ENCODE measurements around the gene EEIG1.

The EEIG1 gene

DNA sequence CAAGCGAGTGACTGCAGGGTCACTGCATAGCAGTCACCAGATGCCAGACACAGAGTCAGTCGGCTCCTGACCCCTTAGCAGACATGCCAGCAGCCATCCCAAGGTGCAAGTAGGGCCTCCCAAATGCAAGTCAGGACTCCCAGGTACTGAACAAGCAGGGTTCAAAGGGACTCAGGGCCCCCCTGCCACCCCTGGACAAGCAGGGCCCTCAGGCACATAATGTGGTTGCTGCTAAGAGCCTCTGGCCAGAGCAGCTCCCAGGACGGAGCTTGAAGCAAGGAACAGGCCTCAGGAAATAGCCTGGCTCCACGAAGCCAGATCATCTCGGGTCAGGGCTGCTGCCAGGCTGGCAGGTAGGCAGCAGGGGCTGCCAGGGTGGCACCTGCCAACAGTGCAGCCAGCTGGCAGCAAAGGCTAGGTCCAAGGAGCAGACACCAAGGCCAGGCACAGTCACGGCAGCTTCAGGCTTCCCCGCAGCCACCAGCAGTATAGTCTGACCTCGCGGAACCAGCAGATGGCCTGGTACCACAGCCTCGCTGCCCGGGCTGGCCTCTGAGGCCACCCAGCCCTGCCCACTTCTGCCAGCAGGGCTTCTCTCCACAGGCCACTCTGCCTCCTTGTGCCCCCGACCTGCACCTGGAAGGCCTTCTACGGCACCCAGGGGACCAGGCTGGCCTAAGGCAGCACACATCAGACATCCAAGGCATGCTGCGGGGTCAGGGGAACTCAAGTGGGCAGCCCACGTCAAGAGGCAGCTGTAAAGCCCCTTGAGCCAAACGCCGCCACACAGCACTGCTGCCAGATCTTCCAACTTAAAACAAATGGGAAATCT is 7.4 kb downstream of the EEIG1 start:
- no peak for FAIRE-seq

DNA sequence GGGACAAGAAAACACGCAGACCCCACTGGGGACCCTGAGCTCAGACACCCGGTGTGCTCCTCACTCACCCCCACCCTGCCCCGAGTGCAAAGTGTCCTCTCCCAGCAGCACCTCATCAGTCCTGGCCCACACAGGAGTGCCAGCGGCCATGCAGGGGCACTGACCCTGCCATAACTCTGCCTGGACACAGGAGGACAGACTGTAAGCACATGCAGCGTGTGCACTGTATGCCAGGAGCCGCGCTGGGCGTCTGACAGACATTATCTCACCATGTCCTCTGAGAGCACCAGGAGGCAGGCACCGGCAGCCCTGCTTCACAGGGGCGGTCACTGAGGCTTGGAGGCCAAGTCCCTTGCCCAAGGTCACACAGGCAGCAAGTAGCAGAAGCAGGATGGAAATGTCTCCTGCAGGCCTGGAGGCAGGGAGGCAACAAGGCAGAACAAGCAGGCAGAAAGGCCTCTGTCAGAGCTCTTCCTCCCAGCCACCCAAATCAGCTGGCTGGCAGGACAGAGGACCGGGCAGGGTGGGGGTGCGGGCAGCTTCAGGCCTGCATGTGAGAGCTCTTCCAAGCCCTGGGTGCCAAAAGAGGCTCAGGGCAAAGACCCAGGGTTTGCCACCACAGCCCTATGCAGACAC is 8.4 kb downstream of the EEIG1 start:
- no peak for FAIRE-seq

DNA sequence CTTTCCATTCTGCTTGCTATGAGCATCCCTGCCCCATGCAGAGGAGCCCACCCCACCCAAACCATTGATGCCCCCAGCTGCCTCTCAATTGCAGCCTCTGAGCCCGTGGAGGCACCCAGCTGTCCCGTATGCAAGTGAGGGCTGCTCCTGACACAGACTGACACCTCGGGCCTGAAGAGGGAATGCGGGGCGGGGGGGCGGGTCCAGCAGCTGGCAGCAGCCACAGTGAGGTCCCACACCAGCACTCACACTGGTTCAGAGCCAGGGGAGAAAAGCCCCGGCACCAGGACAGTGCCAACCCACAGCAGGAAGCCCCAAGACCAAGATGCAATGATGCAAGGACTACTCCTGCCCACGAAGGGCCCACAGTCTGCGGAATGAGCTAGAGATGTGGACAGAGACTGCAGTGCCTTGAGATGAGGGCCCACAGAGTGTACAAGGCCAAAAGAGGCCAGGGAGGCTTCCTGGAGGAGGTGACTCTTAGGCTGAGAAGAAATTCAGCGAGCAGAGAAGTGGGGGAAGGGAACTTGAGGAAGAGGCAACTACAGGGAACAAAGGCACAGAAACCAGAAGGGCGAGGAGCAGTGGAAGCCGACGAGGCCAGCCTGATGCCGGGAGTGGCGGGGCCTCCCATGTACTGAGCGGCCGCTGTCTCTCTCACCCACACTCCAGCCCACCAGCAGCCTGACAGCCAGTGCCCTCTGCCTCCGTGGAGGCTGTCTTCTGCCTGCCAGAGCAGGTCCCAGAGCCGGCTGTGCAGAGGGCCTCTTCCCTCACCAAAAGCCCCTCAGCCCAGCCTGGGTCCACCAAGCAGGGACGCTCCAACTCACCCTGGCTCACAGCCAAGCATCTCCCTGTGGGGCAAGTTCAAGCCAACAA is 9.2 kb downstream of the EEIG1 start:
- FAIRE-seq = no peak

DNA sequence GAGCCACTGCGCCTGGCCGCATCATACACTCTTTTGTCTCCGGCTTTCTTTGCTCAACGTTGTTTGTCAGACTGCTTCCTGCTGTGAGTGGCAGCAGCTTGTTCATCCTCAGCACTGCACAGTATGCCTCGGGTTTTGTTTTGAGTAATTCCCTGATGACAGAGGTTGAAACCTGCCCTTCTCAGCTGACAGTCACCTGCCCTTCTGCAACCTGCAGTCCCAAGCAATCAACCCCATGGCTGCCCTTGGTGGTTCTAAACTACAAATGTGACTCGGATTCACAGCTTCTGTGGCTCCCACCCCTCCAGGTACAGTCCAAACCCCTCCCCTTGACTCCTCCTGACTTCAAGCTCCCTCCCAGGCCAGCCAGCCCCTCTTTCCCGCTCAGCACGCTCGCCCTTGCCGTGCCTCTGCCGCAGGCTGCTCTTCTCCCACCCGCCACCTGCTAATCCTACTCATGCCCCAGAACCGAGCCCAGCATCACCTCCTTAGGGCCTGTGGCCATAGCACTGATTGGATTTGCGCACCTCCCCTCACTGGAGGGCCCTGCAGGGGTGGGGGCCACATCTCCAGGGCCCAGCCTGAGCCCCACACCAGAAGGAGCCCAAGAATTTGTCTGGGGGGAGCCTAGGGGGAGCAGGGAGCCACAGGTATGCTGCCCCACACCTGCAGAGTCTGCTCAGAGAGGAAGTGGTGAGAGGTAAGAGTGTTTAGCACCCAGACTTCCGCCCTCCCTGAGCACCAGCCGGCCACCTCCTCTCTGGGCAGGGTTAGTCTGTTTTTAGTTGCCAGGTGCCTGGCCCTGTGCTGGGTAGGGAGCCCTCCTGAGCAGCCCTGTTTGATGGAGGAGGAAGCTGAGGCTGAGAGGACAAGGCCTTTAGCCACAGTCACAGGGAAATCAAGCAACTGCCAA is 10.1 kb downstream of the EEIG1 start:
- no peak for FAIRE-seq

DNA sequence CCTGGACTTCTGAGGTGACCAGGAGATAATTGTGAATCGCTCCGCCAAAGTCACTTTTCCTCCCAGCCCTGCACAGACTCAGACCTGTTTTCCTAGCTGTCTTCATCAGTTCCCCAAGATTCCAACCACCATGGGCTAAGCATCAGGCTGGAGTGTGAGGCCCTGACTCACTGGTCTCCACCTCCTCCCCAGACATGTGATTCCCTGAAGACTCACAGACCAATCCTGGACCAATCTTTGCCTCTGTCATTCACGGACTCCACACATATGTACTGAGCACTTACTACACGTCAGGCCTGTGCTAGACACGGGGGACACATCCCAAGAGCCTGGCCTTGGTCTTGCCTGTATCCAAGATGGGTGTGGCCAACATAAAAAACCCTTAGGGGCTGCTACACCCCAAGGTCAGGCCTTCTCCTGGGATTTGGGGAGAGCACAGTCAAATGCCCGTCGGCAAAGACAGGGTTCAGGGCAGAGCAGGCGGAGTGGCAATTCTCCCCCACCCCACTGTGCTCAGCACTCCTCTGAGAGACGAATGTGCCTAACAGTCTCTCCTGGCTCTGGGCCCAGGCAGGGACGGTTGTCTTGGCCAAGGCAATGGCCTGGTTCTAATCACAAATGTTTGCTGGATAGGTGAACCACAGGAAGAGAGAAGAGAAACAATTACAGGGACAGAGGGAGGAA is 11.9 kb downstream of the EEIG1 start:
- no peak for FAIRE-seq

DNA sequence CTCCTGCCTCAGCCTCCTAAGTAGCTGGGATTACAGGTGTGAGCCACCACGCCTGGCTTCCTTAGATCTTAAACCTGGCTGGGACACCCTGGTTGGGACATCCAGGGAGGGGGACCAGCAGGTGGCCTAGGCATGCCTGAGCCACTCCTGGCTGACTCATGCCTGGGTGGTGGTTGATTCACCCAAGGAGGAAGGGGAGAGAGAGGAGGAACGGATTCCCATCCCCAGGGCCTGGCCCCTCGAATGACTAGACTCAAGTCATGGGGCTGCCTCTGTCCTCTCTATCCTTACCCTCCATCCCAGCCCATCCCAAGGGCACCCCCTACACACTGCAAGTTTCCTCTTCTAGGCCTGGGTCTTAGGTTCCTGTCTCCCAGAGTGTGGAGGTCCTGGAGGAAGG is 12.7 kb downstream of the EEIG1 start:
- FAIRE-seq = no peak

DNA sequence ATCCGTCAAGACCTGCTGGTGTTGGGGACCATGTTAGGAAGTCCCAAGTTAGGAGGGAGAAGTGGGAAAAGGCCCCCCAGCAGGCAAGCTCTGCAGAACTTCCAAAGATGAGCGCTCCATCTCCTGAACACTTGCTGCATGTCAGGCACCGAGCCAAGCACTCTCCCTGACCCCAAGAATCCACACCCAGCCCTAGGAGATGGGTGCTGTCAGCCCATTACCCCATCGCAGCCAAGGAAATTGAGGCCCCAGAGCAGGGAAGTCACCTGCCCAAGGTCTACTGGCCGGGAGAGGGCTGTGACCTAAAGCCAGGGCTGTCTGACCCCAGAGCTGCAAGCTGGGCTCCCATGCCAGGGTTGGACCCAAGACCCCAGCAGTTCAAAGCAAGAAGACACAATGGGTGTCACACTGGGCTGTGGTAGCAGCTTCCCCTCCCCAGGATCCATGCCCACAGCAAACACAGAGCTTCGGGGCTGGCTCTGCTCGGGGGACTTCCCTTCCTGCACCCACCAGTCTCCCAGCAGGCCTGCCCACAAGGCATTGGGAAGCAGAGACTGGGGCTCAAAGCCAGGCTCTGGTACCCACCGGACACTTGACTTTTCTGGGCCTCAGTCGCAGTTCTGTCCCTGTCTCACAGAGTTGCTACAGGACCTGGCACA is 13.5 kb downstream of the EEIG1 start:
- FAIRE-seq = no peak

DNA sequence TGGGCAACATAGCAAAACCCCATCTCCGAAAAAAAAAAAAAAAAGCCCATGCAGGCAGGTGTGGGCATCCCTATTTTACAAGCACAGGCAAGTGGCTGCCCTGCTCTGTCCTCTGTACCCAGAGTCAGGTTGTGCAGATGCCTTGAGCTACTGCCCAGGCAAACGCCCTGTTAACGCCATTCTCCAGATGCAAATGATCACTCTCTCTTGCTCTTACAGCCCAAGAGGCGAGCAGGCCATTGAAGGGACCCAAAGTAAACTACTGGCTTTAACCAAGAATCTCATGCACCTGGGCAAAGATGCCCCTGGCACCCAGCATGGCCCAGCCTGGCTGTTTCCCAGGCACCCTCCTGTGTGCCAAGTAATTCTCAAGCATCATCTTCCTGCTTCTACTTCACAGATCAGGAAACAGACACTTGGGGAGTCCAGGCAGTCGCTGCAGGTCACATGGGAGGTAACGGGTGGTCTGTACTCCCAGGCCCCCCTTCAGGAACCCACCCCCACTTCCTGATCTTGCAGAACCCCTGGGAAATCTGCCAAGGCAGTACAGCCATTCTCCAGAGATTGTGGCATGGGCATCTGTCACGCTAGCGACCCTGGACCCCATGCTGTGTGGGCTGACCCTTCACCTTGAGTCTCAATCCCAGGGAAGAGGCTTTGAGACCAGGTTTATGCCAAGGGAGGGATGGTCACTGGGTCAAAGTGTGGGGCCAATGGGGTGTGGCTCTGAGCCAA is 14.2 kb downstream of the EEIG1 start:
- no peak for FAIRE-seq

DNA sequence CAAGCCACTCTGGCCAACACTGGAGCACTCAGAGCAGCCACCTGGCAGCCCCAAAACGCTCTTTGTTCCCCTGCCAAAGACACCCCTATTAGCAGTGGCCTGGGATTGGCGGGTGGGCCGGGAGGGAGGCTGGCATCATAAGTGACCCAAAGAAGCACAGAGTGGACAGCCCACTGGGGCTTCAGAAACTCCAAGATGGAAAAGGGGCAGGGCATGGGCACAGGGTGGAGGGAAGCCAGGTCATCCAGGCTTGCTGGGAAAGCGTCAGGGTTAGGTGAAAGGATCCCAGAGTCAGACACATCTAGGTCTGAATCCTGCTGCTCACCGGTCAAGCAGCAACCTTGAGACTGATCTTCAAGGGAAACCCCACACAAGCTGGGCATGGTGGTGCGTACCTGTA is 14.8 kb downstream of the EEIG1 start:
- no peak for FAIRE-seq

DNA sequence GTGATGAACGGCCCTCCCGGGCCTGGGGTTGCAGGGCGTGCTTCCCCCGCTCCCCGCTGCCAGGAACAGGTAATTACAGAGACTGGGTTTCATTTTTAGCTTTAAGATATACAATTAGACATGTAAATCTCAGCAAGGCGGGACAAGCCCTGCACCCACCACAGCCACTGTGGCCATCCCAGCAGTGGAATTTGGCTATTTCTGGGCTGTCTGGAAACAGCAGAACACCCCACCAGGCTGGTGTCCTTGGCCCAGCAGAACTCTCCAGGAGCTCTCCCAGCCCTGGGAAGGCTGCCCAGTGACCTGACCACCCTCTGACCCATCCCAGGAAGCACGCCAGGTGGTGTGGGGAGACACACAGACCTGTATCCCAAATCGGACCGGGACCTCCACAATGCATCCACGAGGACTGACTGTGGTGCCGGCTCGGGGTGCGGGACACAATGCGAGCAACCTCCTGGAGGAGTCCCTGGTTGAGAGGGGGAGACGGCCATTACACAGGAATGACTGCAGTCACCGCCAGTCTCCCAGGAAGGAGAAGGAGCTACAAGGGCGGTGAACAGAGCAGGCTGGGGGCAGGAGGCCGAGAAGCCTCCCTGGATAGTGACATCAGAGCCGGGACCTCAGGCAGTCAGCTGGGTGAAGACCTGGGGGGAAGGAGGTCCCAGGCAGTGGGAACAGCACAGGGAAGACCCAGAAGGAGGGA is 17.3 kb downstream of the EEIG1 start:
- no peak for FAIRE-seq

DNA sequence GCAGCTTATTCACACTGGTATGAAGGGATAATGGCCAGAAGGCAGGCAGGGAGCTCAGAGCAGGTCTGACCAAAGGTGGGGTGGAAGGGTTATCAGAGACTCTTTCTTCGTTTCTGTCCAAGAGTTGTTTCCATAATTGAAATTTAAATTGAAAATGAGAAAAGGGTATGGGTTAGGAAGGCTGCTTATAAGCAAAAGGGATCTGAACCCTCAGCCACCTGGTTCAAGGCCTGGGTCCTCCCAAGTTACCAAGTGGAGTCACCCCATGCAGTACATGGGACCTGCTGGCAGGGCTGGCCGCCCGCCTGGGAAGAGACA is 17.8 kb downstream of the EEIG1 start:
- no peak for FAIRE-seq

DNA sequence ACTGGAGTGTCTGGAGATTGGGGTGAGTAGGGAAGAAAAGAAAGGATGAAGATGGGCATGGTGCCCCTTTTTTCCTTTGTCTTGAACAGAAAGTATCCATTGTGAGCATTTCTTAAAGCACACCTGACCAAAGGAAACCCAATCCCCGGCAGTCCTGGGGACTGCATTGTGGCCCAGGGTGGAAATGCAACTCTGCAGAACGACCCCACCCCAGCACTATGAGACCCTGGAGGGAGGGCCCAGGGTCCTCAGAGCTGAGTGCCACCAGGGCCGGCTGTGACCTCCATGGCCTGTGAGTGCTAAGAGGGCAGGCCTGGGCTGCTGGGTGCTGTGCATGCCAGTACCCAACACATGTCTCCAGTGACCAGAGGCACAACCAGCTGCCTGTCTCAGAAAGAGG is 18.5 kb downstream of the EEIG1 start:
- no peak for FAIRE-seq

DNA sequence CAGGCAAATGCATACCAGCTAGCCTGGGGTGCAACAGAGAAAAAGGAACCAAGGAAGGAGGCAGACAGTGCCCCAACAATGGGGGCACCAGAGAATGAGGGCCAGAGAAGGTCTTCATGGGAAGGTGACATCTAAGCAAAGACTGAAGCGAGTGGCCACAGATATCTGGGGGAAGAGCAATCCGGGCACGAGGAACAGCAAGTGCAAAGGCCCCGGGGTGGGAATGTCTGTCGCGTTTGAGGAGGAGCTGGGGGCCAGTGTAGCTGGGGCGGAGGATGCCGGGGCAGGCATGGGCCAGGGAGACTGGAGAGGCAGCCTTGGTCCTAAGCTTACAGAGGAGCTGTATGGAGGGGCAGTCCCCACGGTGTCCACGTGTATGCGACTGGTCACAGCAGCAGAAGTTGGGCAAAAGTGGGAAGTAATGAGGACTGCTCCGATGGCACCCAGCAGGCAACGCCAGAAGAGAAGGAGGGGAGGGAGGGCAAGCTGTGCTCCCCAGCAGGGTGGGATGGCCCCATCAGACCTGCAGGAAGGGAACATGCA is 19.1 kb downstream of the EEIG1 start:
- FAIRE-seq = no peak

DNA sequence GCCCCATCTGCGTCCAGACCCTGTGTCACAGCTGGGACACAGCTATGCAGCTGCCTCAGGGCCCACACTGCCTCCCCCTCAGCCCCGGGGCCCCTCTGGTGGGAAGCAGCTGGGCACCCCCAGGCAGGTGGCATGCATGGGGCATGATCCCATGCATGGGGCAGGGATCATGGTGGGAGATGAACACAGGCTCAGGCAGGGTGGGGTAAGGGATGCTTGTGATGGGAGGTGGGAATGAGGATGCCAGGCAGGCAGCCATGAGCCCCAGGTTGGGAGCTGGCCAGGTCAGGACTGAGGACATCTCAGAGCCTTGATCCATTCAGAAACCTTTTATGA is 19.7 kb downstream of the EEIG1 start:
- no peak for FAIRE-seq

DNA sequence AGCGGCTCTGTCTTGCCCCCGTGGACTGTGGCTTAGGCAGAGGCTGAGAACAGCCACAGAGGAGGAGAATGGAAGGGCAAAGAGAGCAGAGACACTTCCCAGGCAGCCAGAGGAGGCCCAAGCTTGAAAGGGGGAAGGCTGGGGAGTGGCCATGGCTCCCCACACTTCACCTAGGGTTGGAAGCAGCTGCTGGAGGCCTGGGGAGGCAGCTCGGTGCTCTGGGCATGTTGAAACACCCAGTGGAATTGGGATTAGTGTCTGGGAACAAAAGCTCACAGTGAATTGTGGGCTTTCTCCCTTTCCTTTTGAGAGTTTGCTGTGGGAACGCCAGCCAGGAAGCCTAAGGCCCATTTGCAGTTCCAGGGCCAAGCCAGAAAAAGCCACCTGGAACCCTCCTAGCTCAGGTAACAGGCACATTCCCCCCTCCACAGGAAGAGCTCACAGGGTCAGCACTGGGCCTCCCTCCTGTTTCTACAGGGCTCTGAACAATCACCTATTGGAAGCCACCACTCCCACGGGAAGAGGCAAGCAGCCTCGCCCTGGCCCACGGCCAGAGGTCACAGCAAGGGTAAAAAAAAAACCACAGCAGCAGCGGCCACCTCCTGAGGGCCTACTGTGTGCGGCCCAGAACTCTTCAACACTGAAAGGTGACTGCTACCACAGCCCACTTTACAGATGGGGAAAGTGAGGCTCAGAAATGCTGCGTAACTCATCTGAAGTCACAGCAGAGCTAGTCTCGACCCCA is 20.2 kb downstream of the EEIG1 start:
- FAIRE-seq = no peak

DNA sequence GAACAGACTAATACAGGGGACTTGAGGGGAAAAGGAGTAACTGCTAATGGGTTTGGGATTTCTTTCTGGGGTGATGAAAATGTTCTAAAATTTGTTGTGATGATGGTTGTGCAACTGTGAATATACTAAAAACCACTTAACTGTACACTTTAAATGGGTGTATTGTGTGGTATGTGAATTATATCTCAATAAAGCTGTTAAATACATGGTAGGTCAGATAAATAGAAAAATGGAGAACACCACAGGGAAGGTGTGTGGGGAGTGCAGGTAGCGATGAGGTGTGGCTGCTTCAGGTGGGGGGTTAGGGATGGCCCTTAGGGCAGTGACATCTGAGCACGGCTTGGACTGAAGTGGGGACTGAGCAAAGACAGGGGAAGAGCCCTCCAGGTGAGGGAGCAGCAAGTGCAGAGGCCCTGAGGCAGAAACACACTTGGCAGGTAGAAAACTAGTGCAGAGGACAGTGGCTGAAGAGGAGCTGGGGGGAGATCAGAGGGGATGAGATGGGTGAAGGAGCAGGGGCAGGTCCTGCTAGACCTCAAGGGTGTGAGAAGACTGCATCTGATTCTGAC is 20.9 kb downstream of the EEIG1 start:
- FAIRE-seq = no peak

DNA sequence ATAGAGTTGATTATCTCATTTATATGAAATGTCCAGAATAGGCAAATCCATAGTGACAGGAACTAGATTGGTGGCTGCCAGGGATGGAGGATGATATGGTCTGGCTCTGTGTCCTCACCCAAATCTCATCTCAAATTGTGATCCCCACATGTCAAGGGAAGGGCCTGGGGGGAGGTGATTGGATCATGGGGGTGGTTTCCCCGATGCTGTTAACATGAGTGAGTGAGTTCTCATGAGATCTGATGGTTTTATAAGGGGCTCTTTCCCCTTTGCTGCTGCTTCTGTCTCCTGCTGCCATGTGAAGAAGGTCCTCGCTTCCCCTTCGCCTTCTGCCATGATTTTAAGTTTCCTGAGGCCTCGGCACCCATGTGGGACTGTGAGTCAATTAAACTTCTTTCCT is 21.4 kb downstream of the EEIG1 start:
- no peak for FAIRE-seq

DNA sequence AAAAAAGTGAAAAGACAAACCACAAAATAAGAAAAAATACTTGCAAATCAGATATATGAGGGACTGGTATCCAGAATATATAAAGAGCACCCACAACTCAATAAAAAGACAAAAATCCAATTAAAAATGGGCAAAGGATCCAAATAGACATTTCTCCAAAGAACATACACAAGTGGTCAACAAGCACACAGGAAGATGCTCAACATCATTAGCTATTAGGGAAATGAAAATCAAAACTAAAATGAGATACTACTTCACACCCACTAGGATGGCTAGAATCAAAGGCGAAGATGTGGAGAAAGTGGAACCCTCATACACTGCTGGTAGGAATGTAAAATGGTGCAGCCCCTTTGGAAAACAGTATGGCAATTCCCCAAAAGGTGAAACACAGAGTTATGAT is 22.1 kb downstream of the EEIG1 start:
- no peak for FAIRE-seq

Data from TTC549 (cell line).